ENCODE data around the gene IL17D.
"Not testable (repeated sequence)": the region's sequence is repeated elsewhere in the genome, so short reads cannot be mapped to it uniquely, and the experiment has no call there.

IL17D gene

GRCh38 chr13:20721058-20721453 is 17.6 kb downstream of the IL17D start:
- no peak for DNase-seq

GRCh38 chr13:20721454-20722357 is 18.2 kb downstream of the IL17D start:
- DNase-seq = no peak

GRCh38 chr13:20727856-20728255 is 24.4 kb downstream of the IL17D start:
- no peak for DNase-seq

DNA sequence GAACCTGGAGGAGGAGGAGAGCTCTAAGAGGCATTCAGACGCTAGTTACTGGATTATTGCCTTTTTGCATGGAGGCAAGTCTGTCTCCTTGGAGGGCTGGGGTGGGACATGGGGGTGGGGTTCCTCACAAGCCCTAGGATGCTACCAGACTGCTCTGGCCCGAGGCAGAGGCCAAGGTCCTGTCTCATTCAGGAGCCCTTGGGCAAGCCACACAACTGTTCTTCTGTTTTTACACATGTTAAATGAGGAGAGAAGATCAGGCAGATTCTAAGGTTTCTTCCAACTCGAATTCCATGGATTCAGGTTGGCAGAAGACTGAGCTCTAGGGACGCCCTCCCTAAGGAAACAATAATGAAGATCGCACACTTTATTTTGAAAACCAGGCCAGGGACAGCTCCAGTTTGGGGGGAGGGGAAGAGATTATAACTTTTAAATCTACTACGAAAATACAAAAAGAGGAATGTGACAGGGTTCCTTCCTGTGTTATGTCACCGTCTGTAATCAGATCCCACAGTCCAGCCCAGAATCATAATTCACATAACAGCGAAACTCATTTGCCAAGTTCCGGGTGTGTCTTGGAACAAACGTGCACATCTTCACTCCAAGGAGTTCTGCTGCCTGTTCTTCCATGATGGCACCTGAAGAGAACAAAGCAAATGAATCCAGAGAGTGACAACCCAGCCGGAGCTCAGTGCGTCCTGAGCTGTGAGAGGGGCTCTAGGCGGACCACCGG is 25.2 kb downstream of the IL17D start:
- no peak for DNase-seq

GRCh38 chr13:20729633-20730585 is 26.4 kb downstream of the IL17D start:
- no peak for DNase-seq

GRCh38 chr13:20738616-20739015 is 35.1 kb downstream of the IL17D start:
- DNase-seq = no peak

GRCh38 chr13:20740021-20740420 is 36.5 kb downstream of the IL17D start:
- no peak for DNase-seq

- not testable (repeated sequence) for DNase-seq
Measured at GRCh38 chr13:20743830-20744404, 40.4 kb downstream of the IL17D start.

GRCh38 chr13:20749377-20749776 is 45.9 kb downstream of the IL17D start:
- DNase-seq = no peak

- DNase-seq = no peak
Measured at GRCh38 chr13:20754009-20754408, 50.5 kb downstream of the IL17D start.

DNA sequence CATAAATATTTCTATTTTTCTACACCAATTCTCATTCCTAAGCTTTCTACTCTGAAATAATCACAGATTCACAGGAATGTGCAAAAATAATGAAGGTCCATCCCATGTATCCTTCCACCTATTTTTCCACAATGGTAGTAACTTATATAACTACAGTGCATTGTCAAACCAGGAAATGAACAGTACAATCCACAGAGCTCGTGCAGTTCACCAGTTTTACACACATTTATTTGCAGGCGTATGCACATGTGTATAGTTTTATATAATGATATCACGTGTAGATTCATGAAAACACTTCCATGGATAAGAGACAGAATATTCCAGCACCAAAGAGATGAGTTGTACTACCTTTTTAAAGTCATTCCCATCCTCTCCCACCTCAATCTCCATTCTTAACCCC is 57.4 kb downstream of the IL17D start:
- DNase-seq = no peak

DNA sequence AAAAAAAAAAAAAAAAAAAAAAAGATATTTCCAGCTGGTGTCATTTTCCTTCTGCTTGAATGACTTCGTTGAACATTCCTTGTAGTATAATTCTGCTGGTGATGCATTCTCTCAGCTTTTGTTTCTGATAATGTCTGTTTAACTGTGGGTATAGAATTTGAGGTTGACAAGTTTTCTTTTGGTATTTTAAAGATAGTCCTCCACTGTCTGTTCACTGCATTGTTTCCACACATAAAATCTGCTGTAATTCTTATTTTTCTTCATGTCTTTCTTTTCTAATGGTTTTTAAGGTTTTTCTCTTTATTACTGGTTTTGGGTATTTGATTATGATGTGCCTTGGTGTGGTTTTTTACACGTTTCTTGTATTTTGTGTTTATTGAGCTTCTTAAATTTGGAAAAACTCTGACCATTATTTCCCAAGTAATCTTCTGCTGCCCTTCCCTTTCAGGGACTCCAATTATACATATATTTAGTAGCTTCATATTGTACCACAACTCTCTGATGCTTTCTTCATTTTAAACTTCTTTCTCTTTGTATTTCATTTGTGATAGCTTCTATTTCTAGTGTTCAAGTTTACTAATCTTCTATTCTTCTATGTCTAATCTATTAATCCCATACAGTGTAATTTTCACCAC is 63.9 kb downstream of the IL17D start:
- no peak for DNase-seq

DNA sequence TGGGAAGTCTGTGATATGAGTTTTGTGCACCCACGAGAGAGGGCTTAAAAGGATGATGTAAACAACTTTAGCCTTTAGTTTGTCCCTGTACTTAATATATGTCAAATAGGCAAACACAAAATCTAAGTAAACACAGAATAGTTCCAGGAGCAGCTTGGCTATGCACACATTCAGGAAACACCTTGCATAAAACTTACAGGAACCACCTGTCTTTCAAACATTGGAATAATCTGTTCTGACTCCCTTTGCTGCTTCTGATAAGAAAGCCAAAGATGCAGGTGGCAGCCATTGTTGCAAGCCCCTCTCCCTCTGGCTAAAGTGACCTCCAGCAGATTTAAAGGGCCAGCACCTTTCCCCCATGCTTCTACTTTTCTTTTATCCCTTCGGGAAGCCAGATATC is 65.6 kb downstream of the IL17D start:
- DNase-seq = no peak

GRCh38 chr13:20769834-20770233 is 66.3 kb downstream of the IL17D start:
- DNase-seq = no peak

Measured in activated effector memory CD4-positive, alpha-beta T cell treated with anti-CD3 and anti-CD28 coated beads, Interleukin-2, amount 50 U/mL, for 16 hours (primary cell).